Measurements from ENCODE around the gene ASXL3.

GRCh38 chr18:33664241-33664874 lies 86.3 kb downstream of the ASXL3 start:
- no peak for TF ChIP-seq TAF1 (IDR thresholded peaks at IDR 0.05; ENCODE audit: borderline replicate concordance, insufficient read depth, low read length)
- TF ChIP-seq POLR2AphosphoS5 (IDR thresholded peaks at IDR 0.05; ENCODE audit: low read depth, low read length): no peak
- TF ChIP-seq, protein P1, sequence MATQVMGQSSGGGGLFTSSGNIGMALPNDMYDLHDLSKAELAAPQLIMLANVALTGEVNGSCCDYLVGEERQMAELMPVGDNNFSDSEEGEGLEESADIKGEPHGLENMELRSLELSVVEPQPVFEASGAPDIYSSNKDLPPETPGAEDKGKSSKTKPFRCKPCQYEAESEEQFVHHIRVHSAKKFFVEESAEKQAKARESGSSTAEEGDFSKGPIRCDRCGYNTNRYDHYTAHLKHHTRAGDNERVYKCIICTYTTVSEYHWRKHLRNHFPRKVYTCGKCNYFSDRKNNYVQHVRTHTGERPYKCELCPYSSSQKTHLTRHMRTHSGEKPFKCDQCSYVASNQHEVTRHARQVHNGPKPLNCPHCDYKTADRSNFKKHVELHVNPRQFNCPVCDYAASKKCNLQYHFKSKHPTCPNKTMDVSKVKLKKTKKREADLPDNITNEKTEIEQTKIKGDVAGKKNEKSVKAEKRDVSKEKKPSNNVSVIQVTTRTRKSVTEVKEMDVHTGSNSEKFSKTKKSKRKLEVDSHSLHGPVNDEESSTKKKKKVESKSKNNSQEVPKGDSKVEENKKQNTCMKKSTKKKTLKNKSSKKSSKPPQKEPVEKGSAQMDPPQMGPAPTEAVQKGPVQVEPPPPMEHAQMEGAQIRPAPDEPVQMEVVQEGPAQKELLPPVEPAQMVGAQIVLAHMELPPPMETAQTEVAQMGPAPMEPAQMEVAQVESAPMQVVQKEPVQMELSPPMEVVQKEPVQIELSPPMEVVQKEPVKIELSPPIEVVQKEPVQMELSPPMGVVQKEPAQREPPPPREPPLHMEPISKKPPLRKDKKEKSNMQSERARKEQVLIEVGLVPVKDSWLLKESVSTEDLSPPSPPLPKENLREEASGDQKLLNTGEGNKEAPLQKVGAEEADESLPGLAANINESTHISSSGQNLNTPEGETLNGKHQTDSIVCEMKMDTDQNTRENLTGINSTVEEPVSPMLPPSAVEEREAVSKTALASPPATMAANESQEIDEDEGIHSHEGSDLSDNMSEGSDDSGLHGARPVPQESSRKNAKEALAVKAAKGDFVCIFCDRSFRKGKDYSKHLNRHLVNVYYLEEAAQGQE (IDR thresholded peaks at IDR 0.05; ENCODE audit: insufficient read depth in 1 of 2, low read depth in 2 of 2, low read length in 2 of 2): no peak

Measured in PFSK-1 (cell line).